Activated CD4-positive, CD25-positive, alpha-beta regulatory T cell treated with anti-CD3 and anti-CD28 coated beads, Interleukin-2, amount 50 U/mL, for 72 hours (primary cell): ENCODE measurements around the gene NOXA1.

Source experiments
- DNase-seq: peaks from one replicate; pipeline ENCODE4 v3.0.0; 2021

NOXA1 gene

GRCh38 chr9:137387891-137388560, 35.2 kb upstream of the NOXA1 start:
- DNase-seq = no peak

- DNase-seq = no peak
Observed at GRCh38 chr9:137388589-137389427, 34.4 kb upstream of the NOXA1 start.

- no peak for DNase-seq
Observed at GRCh38 chr9:137389428-137389746, 33.8 kb upstream of the NOXA1 start.

GRCh38 chr9:137390553-137391410, 32.4 kb upstream of the NOXA1 start:
- DNase-seq = no peak

GRCh38 chr9:137391411-137391754, 31.8 kb upstream of the NOXA1 start:
- no peak for DNase-seq

- DNase-seq = no peak
Observed at GRCh38 chr9:137392232-137393007, 30.8 kb upstream of the NOXA1 start.

GRCh38 chr9:137393176-137394150, 29.7 kb upstream of the NOXA1 start:
- no peak for DNase-seq

- no peak for DNase-seq
Observed at GRCh38 chr9:137394866-137395665, 28.1 kb upstream of the NOXA1 start.

GRCh38 chr9:137395666-137396010, 27.6 kb upstream of the NOXA1 start:
- DNase-seq = no peak

GRCh38 chr9:137396227-137396626, 27.0 kb upstream of the NOXA1 start:
- no peak for DNase-seq

- no peak for DNase-seq
Observed at GRCh38 chr9:137396634-137397367, 26.4 kb upstream of the NOXA1 start.

GRCh38 chr9:137397675-137398423, 25.3 kb upstream of the NOXA1 start:
- no peak for DNase-seq

- no peak for DNase-seq
Observed at GRCh38 chr9:137398561-137399468, 24.4 kb upstream of the NOXA1 start.

- no peak for DNase-seq
Observed at GRCh38 chr9:137402746-137403145, 20.4 kb upstream of the NOXA1 start.

GRCh38 chr9:137403269-137403668, 19.9 kb upstream of the NOXA1 start:
- no peak for DNase-seq

GRCh38 chr9:137404961-137405567, 18.1 kb upstream of the NOXA1 start:
- no peak for DNase-seq

GRCh38 chr9:137405677-137406081, 17.5 kb upstream of the NOXA1 start:
- no peak for DNase-seq
